Skin epidermis (tissue), 12 donors: ENCODE data around the gene IL36RN.

Experiments used
- H3K27ac ChIP-seq, 21 experiments: fragments of 200-600 bp; sonication (generic) in 11 of 21; one replicate each; pipeline ENCODE4 v1.5.0; 2020; ENCODE audit warnings: mild to moderate bottlenecking in 3 of 21, inconsistent platforms in 2 of 21, moderate library complexity in 2 of 21
- H3K4me3 ChIP-seq, 7 experiments: fragments of 200-600 bp; sonication (generic) in 2 of 7; one replicate each; pipeline ENCODE4 v1.5.0; 2020; ENCODE audit warnings: inconsistent platforms in 2 of 7, mild to moderate bottlenecking in 2 of 7, moderate library complexity in 1 of 7

Gene IL36RN

DNA sequence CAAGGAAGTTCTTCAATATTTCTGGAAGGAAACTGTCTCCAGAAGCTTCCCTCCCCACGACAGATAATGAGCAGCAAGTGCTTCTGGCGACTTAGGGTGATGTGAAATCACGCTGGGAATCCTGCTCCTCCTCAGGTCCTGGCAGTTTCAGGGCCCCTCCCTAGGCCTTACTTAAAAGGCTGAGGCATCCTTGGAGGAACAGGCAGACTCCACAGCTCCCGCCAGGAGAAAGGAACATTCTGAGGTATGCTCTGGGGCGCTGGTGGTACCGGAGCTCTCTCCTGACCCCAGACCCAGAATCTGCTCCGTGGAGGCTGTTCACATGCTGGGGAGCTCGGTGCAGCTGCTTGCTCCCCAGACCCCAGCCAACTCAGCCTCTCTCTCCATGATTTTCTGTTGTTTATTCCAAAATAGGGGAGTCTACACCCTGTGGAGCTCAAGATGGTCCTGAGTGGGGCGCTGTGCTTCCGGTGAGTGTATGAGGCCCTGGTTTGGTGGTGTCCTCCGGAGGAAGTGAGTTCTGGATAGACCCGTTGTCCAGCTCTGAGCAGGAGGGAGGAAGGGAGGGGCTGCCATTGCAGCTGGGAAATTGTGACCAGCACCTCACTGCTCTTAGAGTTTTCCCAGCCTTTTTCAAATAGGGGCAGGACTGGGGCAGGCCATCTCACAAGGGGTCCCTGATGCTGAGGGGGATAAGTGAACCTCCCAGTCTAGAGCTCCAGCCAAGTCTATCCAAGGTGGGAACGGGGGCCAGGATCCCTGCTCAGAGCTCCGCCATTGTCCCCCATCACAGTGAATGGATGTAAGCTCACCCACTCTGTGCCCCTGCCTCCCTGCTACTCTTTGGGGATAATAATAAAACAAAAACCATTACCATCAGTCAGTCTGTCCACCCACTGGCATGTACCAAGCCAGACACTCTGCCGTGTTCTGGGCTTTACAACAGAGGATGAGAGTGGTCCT, at the start of gene IL36RN:
Gene IL36RN (plus strand): TSS at position 201 of the 963 bp plus-strand sequence. CDS start 241 bp downstream, at position 442.
- H3K4me3 ChIP-seq = no peak within 1 kb of the TSS

GRCh38 chr2:113009622-113010021, 49.4 kb upstream of the IL36RN start:
- Histone ChIP-seq H3K4me3 (no peak overlapping the region), H3K27ac (no peak overlapping the region)

More for the DNA sequence above, at the start of gene IL36RN:
- peak within 1 kb of the TSS in 6 of 21 experiments; percentile 6 to 50 (median 23) for H3K27ac ChIP-seq

DNA sequence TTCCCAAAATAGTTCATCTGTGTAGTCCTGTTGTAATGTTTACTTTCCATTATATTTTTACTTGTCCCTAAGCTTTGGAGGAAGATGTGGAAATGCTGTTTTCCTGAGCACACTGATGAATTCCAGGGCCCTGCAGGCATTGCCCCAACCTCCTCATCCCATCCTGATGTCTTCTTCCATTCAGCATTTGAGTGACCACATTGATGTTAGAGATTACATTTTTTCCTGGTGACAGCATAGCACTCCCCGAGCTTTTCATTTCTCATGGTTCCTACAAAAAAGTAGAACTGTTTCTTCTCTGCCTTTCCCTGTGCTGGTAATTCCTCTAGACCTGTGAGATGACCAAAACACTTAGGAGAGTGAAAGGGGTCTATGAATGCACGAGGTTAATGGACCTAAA, 48.9 kb upstream of the IL36RN start:
- no peak overlapping the region for H3K27ac ChIP-seq
- no peak overlapping the region for H3K4me3 ChIP-seq

GRCh38 chr2:113011108-113011507, 47.9 kb upstream of the IL36RN start:
- Histone ChIP-seq H3K27ac (no peak overlapping the region), H3K4me3 (no peak overlapping the region)

DNA sequence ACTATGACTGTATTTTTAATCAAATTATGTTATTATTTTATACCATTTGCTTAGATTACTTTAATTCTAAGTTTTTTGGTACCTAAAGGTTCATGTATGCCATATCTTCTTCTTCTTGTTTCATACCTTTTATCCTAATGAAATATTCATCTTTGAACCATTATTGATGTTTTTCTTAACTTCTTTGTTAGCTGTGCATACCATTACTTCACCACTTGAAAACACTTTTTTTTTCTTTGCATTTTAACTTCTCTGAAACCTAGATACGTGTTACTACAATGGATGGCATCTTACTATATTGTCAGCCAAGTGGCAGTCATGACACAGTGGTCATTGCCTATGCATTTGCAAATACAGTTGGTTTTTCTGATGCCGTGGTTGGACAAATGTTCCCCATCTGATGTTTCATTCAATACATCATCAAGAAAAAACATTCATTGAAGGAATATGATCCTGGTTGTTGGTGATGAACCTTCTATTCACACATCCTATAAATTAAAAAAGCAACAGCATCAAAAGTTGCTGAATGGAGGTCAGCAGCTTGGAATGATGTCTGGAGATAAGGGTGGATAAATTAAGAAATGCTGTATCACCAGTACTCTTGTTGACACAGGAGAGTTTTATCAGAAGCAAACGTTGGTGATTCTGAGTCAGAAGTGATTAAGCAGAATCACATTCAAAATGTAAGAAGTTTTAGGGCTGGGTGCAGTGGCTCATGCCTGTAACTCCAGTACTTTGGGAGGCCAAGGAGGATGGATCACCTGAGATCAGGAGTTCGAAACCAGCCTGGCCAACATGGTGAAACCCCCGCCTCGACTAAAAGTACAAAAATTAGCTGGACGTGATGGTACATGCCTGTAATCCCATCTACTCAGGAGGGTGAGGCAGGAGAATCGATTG, 46.3 kb upstream of the IL36RN start:
- no peak overlapping the region for H3K27ac ChIP-seq
- H3K4me3 ChIP-seq = no peak overlapping the region

GRCh38 chr2:113013336-113013661, 45.7 kb upstream of the IL36RN start:
- H3K4me3 ChIP-seq = no peak overlapping the region

GRCh38 chr2:113014067-113014466, 44.9 kb upstream of the IL36RN start:
- no peak overlapping the region for H3K27ac ChIP-seq
- no peak overlapping the region for H3K4me3 ChIP-seq

More at GRCh38 chr2:113013336-113013661, 45.7 kb upstream of the IL36RN start:
- no peak overlapping the region for H3K27ac ChIP-seq

DNA sequence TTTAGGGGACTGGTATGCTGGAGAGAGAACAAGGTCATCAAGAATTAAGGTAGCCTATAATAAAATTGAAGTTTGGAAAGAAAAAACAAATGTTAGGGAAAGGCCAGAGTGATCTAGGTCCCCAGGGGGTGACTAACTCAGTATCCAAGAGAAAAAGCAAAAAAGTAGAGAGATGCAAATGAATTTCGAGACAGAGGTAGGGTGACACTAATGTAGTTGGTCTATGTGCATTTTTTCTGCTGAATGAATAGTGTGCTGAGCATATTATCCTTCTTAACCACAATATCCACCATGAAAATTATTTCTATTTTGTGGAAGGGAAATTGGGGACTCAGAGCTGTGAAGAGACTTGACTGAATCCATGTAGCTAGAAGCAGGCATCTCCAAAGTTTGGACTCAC, 44.0 kb upstream of the IL36RN start:
- no peak overlapping the region for H3K27ac ChIP-seq
- H3K4me3 ChIP-seq = no peak overlapping the region

DNA sequence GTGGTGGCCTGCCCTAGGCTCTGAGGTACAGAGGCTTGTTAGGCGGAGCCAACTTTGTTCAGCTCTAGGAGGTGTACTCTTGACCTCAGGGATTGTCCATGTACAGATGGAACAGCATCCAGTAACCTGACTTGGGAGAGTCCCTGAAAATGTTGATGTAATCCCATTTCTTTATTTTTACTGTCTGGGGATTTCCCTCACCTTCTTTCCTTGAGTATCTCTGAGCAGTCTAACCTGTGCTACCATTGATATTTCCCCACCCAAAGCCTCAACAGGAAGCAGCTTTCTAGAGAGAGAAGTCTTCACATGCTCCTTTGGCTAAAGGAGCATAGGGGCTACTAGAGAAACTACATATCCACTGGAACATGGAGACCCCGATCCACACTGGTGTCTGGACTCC, 43.3 kb upstream of the IL36RN start:
- no peak overlapping the region for H3K4me3 ChIP-seq
- H3K27ac ChIP-seq = no peak overlapping the region

GRCh38 chr2:113018509-113018908, 40.5 kb upstream of the IL36RN start:
- Histone ChIP-seq H3K27ac (no peak overlapping the region), H3K4me3 (no peak overlapping the region)

- Histone ChIP-seq H3K27ac (no peak overlapping the region), H3K4me3 (no peak overlapping the region)
These were observed 37.7 kb upstream of the IL36RN start for GRCh38 chr2:113021312-113021711.

GRCh38 chr2:113024764-113025163, 34.2 kb upstream of the IL36RN start:
- no peak overlapping the region for H3K4me3 ChIP-seq
- no peak overlapping the region for H3K27ac ChIP-seq

DNA sequence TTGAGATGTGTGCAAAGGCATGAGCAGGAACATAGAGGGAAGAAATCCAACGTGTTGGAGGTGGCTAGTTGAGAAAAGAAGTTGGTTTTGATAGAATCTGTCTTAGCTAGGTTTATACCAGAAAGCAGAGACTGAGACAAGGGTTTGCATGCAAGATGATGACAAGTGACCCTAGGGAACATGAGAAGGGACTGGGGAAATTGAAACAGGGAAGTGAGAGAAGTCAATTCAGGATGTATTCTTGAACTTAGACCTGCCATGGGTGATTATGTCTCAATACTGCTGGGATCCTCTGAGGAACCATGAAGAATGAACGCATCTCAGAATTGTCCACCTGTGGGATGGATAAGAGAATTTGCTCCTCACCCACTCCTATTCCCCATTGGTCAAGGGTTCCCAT, 33.3 kb upstream of the IL36RN start:
- H3K27ac ChIP-seq = no peak overlapping the region
- H3K4me3 ChIP-seq = no peak overlapping the region

- Histone ChIP-seq H3K4me3 (no peak overlapping the region), H3K27ac (no peak overlapping the region)
These were observed 31.3 kb upstream of the IL36RN start for GRCh38 chr2:113027691-113028090.

DNA sequence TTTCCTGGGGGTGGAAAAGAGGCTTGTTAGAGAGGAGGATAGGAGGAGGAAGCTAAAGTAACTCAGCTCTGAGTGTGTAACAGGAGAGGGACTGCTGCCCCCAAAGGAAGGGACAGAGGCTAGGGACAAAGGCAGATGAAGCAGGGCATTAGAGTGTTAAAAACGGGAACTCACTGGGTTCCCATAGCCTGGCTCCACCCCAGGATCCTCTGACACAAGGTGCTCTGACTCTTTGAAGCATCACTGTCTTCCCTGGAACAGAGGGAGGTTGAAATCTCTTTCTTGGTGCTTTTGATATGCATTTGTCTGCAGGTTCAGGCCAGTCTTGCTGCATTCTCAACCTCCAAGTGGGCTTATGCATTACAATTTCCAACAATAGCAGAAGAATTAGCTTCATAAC, 30.9 kb upstream of the IL36RN start:
- no peak overlapping the region for H3K27ac ChIP-seq
- H3K4me3 ChIP-seq = no peak overlapping the region

GRCh38 chr2:113032737-113033136, 26.3 kb upstream of the IL36RN start:
- H3K27ac ChIP-seq = peak overlapping the region in 3 of 21 experiments; percentile 30 to 47 (median 33)
- H3K4me3 ChIP-seq = no peak overlapping the region

- Histone ChIP-seq H3K27ac (peak overlapping the region in 1 of 21 experiments; percentile 11), H3K4me3 (no peak overlapping the region)
These were observed 25.0 kb upstream of the IL36RN start for GRCh38 chr2:113034016-113034415.

DNA sequence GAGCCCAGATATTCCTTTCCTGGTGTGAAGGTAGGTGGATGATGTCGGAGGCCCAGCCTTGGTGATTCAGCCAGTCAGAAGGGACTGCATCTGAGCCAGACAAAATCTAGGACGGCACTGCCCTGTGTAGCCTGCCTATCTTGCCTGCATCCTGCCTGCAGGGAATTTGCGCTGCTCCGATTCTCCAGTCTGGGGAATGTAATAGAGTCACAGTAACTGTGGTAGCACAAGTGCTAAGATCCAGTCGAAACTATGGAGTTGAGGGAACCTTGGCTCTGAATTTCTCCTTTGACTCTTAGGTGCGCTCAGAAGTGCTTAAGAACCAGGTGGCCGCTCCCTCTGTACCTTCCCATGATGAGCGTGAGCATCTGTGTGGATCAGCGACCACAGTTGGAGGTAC, 22.2 kb upstream of the IL36RN start:
- Histone ChIP-seq H3K27ac (peak overlapping the region in 1 of 21 experiments; percentile 55), H3K4me3 (no peak overlapping the region)

DNA sequence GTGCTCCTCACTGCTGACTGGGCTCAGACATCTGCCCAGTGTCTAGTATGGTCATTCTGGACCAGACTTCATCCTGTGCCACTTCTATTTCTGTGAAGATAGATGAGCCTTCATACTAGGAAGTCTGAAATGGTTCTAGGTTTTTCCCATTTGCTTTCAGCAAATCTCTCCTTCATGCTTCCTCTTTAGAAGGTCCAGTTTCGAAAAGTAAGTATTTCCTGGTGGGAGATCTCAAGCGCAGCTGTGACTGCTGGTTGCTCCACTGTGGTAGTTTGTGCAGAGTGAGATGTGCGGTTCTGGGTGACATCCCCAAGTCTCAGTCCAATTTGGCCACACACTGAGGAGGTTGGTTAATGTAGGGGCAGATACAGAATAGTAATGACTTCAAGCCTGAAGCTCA, 20.7 kb upstream of the IL36RN start:
- no peak overlapping the region for H3K4me3 ChIP-seq
- no peak overlapping the region for H3K27ac ChIP-seq

GRCh38 chr2:113039158-113039557, 19.8 kb upstream of the IL36RN start:
- no peak overlapping the region for H3K27ac ChIP-seq
- no peak overlapping the region for H3K4me3 ChIP-seq

- Histone ChIP-seq H3K27ac (no peak overlapping the region), H3K4me3 (no peak overlapping the region)
These were observed 19.3 kb upstream of the IL36RN start for GRCh38 chr2:113039719-113040118.
